ENCODE results near the gene IL1RAPL2. TPM values are rescaled to one million over a fixed set of nuclear protein-coding genes. Genes with fewer than 3 reads are reported as not detected.

Gene IL1RAPL2
- total and polyA plus RNA-seq, 11 donors, result 0.08 to 0.16 (median 0.10) TPM; not detected in 8

GRCh38 chrX:104745152-104745551 lies 179.2 kb downstream of the IL1RAPL2 start:
- Histone ChIP-seq H3K4me1 (no peaks in the 10 kb centered on the region), H3K27ac (no peak overlapping the region), H3K36me3 (no peaks in the 10 kb centered on the region), H3K27me3 (peaks cover 0 to 10% (median 0%) of the 10 kb centered on the region in 9 donors), H3K9me3 (no peaks in the 10 kb centered on the region), H3K4me3 (no peak overlapping the region)
- TF ChIP-seq CTCF (IDR thresholded peaks at IDR 0.05), result no peak
- intact Hi-C loops (cut with DNase I), result no loop called here
- WGBS, 4 donors, result 40 to 57% (median 48%) methylated on average over 1 of the region's 1 CpG
- no peak for DNase-seq
- ATAC-seq, result no peak

- TF ChIP-seq CTCF (IDR thresholded peaks at IDR 0.05) (no peak), POLR2A (IDR thresholded peaks at IDR 0.05) (no peak)
- DNase-seq (peak in 3 of 5 donors; percentile 3 to 24 (median 12)), ATAC-seq (peak; percentile 32 to 59 (median 50))
- 39 to 62% (median 50%) methylated on average over 2 of the region's 2 CpGs for WGBS, 4 donors
- Histone ChIP-seq H3K36me3 (no peaks in the 10 kb centered on the region), H3K27ac (no peak overlapping the region), H3K4me3 (no peak overlapping the region), H3K27me3 (peaks cover 0 to 7% (median 0%) of the 10 kb centered on the region in 9 donors), H3K9me3 (no peaks in the 10 kb centered on the region), H3K4me1 (no peaks in the 10 kb centered on the region)
- intact Hi-C loops (cut with DNase I), result no loop called here
Measured at GRCh38 chrX:104749951-104750610, 184.1 kb downstream of the IL1RAPL2 start.

GRCh38 chrX:104762641-104763040 lies 196.6 kb downstream of the IL1RAPL2 start:
- no peaks in the 10 kb centered on the region for H3K27me3 ChIP-seq
- TF ChIP-seq POLR2A (IDR thresholded peaks at IDR 0.05) (no peak), CTCF (IDR thresholded peaks at IDR 0.05) (no peak)
- DNase-seq (no peak), ATAC-seq (no peak)
- no peak overlapping the region for H3K4me3 ChIP-seq
- no peak overlapping the region for H3K27ac ChIP-seq
- intact Hi-C loops (cut with DNase I), result no loop called here
- no peaks in the 10 kb centered on the region for H3K4me1 ChIP-seq
- H3K36me3 ChIP-seq, result no peaks in the 10 kb centered on the region
- H3K9me3 ChIP-seq, result peaks cover 0 to 29% (median 0%) of the 10 kb centered on the region in 12 donors

- Histone ChIP-seq H3K27me3 (peaks cover 0 to 16% (median 0%) of the 10 kb centered on the region in 9 donors), H3K4me3 (no peak overlapping the region), H3K27ac (no peak overlapping the region), H3K36me3 (no peaks in the 10 kb centered on the region), H3K9me3 (no peaks in the 10 kb centered on the region), H3K4me1 (no peaks in the 10 kb centered on the region)
- TF ChIP-seq CTCF (IDR thresholded peaks at IDR 0.05) (no peak), POLR2A (IDR thresholded peaks at IDR 0.05) (no peak)
- peak in 1 of 4 donors; percentile 45 for ATAC-seq
- intact Hi-C loops (cut with DNase I), result no loop called here
- no peak for DNase-seq
Measured at GRCh38 chrX:104789784-104790183, 223.8 kb downstream of the IL1RAPL2 start.

All from heart left ventricle (tissue), 16 donors.